Measurements from ENCODE around the gene FAM163A.

- no peak for TF ChIP-seq POLR2AphosphoS5 (IDR thresholded peaks at IDR 0.05)
- no peak for TF ChIP-seq CTCF (IDR thresholded peaks at IDR 0.05)
These were observed 50.2 kb downstream of the FAM163A start for GRCh38 chr1:179793281-179793680.

All from suprapubic skin (tissue), 3 donors.